ENCODE results near the gene TFG. TPM values are rescaled to one million over a fixed set of nuclear protein-coding genes. Genes with fewer than 3 reads are reported as not detected.

Gene TFG
- total RNA-seq, 3 donors from 2014 or later, result 47.0 to 49.2 (median 47.4) TPM

GRCh38 chr3:100697172-100697571, 12.1 kb upstream of the TFG start:
- no peak for DNase-seq
- H3K9me3 Mint-ChIP-seq, result no peaks in the 10 kb centered on the region
- no peak overlapping the region for H3K4me3 Mint-ChIP-seq
- peaks cover 46% of the 10 kb centered on the region for H3K27me3 Mint-ChIP-seq (ENCODE audit: low read depth)
- H3K36me3 Mint-ChIP-seq (ENCODE audit: insufficient read depth), result no peaks in the 10 kb centered on the region
- H3K4me1 Mint-ChIP-seq (ENCODE audit: low read depth), result no peaks in the 10 kb centered on the region
- no peak for ATAC-seq

DNA sequence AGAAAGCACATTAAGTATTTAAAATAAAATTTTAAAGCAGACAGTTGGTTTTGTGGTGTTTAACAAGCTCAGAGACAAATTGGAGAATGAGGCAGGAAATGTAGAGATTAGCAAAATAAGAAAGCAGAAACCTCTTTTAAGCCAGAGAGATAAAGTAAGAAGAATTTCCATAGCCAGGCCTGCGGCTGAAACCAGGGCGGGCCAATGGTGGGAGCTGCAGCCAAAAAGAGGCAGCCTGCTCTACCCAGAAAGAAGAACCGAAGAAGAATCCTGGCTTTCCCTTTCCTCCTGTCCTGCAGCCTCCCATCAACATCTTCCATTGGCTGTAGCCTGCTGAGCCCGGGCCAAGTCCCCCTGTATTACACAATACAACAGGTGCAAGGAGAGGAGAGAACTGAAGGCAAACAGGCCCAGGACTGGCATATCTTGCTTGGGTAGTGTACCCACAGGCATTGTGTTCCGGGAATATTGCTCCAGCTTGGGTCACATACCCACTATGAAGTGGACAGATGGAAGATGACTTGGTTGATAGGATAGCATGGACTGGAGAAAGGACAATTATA, 11.5 kb upstream of the TFG start:
- no peak for ATAC-seq
- no peaks in the 10 kb centered on the region for H3K4me1 Mint-ChIP-seq (ENCODE audit: low read depth)
- no peak overlapping the region for H3K4me3 Mint-ChIP-seq
- DNase-seq, result no peak
- no peaks in the 10 kb centered on the region for H3K36me3 Mint-ChIP-seq (ENCODE audit: insufficient read depth)
- H3K27me3 Mint-ChIP-seq (ENCODE audit: low read depth), result peaks cover 46% of the 10 kb centered on the region
- no peaks in the 10 kb centered on the region for H3K9me3 Mint-ChIP-seq

GRCh38 chr3:100698736-100699135, 10.6 kb upstream of the TFG start:
- no peak for ATAC-seq
- Mint-ChIP-seq H3K36me3 (ENCODE audit: insufficient read depth) (no peaks in the 10 kb centered on the region), H3K4me1 (ENCODE audit: low read depth) (no peaks in the 10 kb centered on the region), H3K27me3 (ENCODE audit: low read depth) (peaks cover 50% of the 10 kb centered on the region), H3K4me3 (no peak overlapping the region), H3K9me3 (no peaks in the 10 kb centered on the region)
- no peak for DNase-seq

DNA sequence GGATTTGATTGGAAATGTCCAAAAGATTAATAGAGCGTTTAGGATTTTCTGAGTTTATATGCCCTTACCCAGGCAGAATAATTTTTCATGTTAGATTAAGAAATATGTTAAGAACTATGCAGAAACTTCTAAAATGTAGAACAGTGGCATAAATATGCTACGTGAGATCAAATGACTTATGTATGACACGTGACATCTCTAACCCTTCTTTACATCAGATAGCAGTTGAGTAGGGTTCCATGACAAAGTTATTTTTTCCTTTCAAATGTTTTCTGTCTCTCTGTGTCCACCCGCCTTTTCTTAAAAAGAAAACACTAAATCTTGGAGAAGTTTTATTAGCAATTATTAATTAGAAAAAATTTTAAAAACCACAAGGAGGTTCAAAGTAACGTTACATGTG, 8.6 kb upstream of the TFG start:
- no peak for ATAC-seq
- no peaks in the 10 kb centered on the region for H3K4me1 Mint-ChIP-seq (ENCODE audit: low read depth)
- H3K4me3 Mint-ChIP-seq, result no peak overlapping the region

DNA sequence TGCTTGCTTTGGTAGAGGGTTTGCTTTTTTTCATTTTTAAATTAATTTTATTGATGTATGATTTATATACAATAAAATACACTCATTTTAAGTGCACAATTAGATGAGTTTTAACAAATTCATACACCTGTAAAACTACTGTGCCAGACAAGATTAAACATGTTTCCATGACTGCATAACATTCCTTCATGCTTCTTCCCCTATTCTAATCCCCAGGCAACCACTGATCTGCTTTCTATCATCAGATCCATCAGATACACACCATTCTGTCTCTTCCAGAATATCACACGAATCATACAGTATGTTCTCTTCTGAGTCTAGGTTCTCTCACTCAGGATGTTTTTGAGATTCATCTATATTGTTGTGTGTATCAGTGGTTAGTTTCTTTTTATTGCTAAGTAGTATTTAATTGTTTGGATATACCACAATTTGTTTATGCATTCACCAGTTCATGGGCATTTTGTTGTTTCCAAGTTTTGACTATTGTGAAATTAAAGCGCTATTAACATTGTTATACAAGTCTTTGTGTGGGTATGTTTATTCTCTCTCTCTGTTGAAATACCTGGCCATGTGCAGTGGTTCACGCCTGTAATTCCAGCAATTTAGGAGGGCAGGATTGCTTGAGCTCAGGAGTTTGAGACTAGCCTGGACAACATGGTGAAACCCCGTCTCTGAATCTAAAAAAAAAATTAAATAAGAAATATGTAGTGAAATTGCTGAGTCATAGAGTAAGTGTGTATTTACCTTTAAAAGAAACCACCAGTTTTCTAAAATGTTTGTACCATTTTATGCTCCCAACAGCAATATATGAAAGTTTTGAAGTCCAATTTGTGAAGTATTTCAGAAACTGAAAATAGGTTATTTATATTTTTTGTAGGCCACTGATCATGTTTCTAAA, 7.0 kb upstream of the TFG start:
- H3K4me1 Mint-ChIP-seq (ENCODE audit: low read depth), result no peaks in the 10 kb centered on the region
- H3K4me3 Mint-ChIP-seq, result no peak overlapping the region
- DNase-seq (no peak), ATAC-seq (no peak)
- no peaks in the 10 kb centered on the region for H3K36me3 Mint-ChIP-seq (ENCODE audit: insufficient read depth)
- H3K27me3 Mint-ChIP-seq (ENCODE audit: low read depth), result peaks cover 40% of the 10 kb centered on the region
- no peaks in the 10 kb centered on the region for H3K9me3 Mint-ChIP-seq

More for the DNA sequence above, 8.6 kb upstream of the TFG start:
- Mint-ChIP-seq H3K36me3 (ENCODE audit: insufficient read depth) (no peaks in the 10 kb centered on the region), H3K9me3 (no peaks in the 10 kb centered on the region), H3K27me3 (ENCODE audit: low read depth) (peaks cover 46% of the 10 kb centered on the region)
- no peak for DNase-seq

GRCh38 chr3:100702980-100703345, 6.3 kb upstream of the TFG start:
- Mint-ChIP-seq H3K9me3 (no peaks in the 10 kb centered on the region), H3K27me3 (ENCODE audit: low read depth) (peaks cover 36% of the 10 kb centered on the region), H3K4me1 (ENCODE audit: low read depth) (no peaks in the 10 kb centered on the region), H3K36me3 (ENCODE audit: insufficient read depth) (no peaks in the 10 kb centered on the region), H3K4me3 (no peak overlapping the region)
- ATAC-seq (no peak), DNase-seq (no peak)

DNA sequence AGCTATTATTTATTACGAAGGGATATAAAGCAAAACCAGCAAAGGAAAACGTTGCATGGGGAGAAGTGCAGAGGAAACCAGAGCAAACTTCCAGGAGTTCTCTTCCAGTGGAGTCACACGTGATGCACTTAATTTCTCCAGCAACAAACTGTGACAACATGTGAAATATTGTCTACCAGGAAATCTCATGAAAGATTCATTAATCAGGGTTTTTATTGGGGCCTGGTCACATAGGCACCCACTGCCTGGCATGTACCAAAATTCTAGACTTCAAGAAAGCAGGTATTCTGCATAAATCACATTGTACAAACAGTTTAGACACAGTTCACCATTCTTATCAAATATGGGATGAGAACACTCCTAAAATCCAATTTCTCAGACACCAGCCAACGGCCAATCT, 5.4 kb upstream of the TFG start:
- H3K36me3 Mint-ChIP-seq (ENCODE audit: insufficient read depth), result no peaks in the 10 kb centered on the region
- DNase-seq, result no peak
- H3K4me3 Mint-ChIP-seq, result no peak overlapping the region
- no peaks in the 10 kb centered on the region for H3K9me3 Mint-ChIP-seq
- H3K27me3 Mint-ChIP-seq (ENCODE audit: low read depth), result peaks cover 28% of the 10 kb centered on the region
- ATAC-seq, result no peak
- peaks cover 5% of the 10 kb centered on the region for H3K4me1 Mint-ChIP-seq (ENCODE audit: low read depth)

DNA sequence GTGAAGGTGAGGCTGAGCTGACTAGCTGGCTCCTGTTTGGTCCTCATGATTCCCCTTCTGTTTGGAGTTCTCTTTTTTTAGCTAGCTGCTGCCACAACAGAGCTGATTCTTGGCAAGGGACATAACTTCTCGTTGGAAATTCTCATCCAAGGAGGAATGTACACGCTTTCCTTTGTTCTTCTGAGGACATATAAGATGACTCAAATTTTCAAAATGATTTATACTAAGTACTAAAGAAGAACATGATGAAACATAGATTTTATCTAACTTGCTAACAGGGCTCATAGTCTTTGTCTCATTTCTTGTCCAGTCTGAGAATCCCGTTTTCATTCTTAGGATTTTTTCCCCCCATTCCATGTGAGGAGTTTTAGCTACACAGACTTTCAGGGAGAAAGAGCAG, 2.9 kb upstream of the TFG start:
- Mint-ChIP-seq H3K36me3 (ENCODE audit: insufficient read depth) (peaks cover 4% of the 10 kb centered on the region), H3K27me3 (ENCODE audit: low read depth) (peaks cover 19% of the 10 kb centered on the region), H3K4me1 (ENCODE audit: low read depth) (peaks cover 19% of the 10 kb centered on the region), H3K9me3 (peaks cover 4% of the 10 kb centered on the region), H3K4me3 (no peak overlapping the region)
- no peak for ATAC-seq
- no peak for DNase-seq

DNA sequence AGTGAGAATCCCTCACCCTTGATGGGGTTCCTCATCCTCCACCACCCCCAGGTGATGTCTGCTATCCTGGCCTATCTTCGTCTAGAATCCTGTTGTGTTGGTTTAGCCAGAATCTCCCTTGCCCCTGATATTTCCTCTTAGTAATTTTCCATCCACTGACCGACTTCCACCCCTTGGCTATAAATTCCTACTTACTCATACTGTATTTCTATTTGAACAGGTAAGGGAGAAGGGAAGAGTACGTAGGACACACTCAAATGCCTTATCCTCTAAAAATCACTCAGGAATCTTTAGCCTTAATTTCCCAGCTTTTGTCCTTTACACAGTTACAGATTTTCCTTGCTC, 678 bp upstream of the TFG start:
- peaks cover 16% of the 10 kb centered on the region for H3K36me3 Mint-ChIP-seq (ENCODE audit: insufficient read depth)
- H3K9me3 Mint-ChIP-seq, result peaks cover 4% of the 10 kb centered on the region
- H3K4me3 Mint-ChIP-seq, result peak overlapping the region; percentile 86
- no peak for DNase-seq
- peaks cover 39% of the 10 kb centered on the region for H3K4me1 Mint-ChIP-seq (ENCODE audit: low read depth)
- no peak for ATAC-seq
- H3K27me3 Mint-ChIP-seq (ENCODE audit: low read depth), result peaks cover 8% of the 10 kb centered on the region

DNA sequence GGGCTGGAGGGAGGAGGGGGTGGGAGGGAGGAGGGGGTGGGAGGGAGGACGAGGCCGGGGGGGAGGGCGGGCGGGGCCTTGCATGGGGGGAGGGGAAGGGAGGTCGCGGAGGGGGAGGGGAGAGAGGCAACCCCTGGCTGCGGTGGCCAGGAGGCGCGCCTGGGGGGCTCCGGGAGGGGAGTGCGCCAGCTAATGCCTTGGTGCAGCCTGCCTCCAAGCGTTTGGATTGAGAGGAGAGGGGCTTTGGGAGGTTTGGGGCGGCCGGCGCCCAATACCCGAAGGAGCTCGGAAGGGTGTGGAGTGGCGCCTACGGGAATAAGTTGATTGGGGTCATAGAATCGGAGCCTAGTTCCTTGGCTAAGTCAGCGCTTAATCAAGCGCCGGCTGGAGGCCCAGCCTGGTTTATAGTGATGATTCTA, 557 bp downstream of the TFG start:
- Mint-ChIP-seq H3K36me3 (ENCODE audit: insufficient read depth) (peaks cover 18% of the 10 kb centered on the region), H3K4me1 (ENCODE audit: low read depth) (peaks cover 41% of the 10 kb centered on the region), H3K9me3 (peaks cover 4% of the 10 kb centered on the region), H3K4me3 (peak overlapping the region; percentile 76), H3K27me3 (ENCODE audit: low read depth) (peaks cover 7% of the 10 kb centered on the region)
- peak; percentile 24 for DNase-seq
- ATAC-seq, result peak; percentile 3 to 8

DNA sequence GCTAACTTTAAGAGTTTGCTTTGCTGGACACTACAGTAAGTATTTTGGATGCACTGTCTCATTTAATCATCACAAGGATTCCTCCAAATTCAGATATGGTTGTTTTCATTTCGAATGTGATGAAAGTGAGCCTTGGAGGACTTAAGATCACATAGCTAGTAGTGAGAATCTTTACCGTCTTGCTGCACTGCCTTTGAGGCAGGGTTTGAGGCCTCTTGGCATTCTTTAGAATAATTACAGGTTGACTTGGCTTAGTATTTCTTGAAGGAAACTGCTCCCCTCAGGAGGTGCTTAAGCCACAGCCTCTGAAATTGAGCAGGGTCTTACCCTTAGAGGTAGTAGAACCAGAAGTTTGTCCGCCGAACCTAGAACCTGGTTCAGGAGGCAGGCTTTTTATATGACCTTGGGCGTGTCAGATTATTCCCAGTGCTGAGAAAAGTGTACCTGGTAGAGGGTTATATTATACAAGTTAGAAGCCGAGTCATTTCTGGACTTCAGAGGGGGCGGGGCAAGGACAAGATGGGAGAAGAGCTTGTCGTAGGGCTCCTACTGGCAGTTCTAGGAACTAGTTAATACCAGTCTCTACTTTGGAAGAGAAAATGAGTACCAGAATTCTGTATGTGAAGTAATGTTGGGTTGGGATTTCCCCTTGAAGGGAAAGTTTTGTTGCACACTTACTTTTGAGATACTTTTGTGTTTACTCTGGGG, 1.1 kb downstream of the TFG start:
- DNase-seq (peak; percentile 43), ATAC-seq (peak; percentile 47 to 59)
- peak overlapping the region; percentile 76 for H3K4me3 Mint-ChIP-seq
- H3K27me3 Mint-ChIP-seq (ENCODE audit: low read depth), result peaks cover 3% of the 10 kb centered on the region
- H3K36me3 Mint-ChIP-seq (ENCODE audit: insufficient read depth), result peaks cover 23% of the 10 kb centered on the region
- peaks cover 4% of the 10 kb centered on the region for H3K9me3 Mint-ChIP-seq
- peaks cover 47% of the 10 kb centered on the region for H3K4me1 Mint-ChIP-seq (ENCODE audit: low read depth)

- no peak for ATAC-seq
- H3K4me3 Mint-ChIP-seq, result no peak overlapping the region
- H3K9me3 Mint-ChIP-seq, result peaks cover 4% of the 10 kb centered on the region
- H3K36me3 Mint-ChIP-seq (ENCODE audit: insufficient read depth), result peaks cover 47% of the 10 kb centered on the region
- DNase-seq, result no peak
- peaks cover 66% of the 10 kb centered on the region for H3K4me1 Mint-ChIP-seq (ENCODE audit: low read depth)
- no peaks in the 10 kb centered on the region for H3K27me3 Mint-ChIP-seq (ENCODE audit: low read depth)
Measured at GRCh38 chr3:100715176-100715575, 5.9 kb downstream of the TFG start.

DNA sequence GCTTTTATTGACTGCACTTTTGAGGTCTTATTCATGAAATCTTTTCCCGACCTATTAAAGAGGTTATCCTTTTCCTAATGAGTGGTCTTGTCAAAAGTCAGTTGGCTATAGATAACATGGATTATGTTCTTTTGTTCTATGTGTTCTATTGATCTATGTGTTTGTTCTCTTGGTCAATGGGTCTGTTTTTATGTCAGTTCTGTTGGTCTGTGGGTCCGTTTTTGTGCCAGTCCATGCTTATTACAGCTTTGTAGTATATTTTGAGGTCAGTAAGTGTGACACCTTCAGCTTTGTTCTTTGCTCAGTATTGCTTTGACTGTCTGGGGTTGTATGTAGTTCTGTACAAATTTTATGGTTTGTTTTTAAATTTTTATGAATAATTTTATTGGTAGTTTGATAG, 7.8 kb downstream of the TFG start:
- DNase-seq, result no peak
- no peak overlapping the region for H3K4me3 Mint-ChIP-seq
- no peak for ATAC-seq
- H3K27me3 Mint-ChIP-seq (ENCODE audit: low read depth), result no peaks in the 10 kb centered on the region
- peaks cover 48% of the 10 kb centered on the region for H3K4me1 Mint-ChIP-seq (ENCODE audit: low read depth)
- peaks cover 54% of the 10 kb centered on the region for H3K36me3 Mint-ChIP-seq (ENCODE audit: insufficient read depth)
- no peaks in the 10 kb centered on the region for H3K9me3 Mint-ChIP-seq

DNA sequence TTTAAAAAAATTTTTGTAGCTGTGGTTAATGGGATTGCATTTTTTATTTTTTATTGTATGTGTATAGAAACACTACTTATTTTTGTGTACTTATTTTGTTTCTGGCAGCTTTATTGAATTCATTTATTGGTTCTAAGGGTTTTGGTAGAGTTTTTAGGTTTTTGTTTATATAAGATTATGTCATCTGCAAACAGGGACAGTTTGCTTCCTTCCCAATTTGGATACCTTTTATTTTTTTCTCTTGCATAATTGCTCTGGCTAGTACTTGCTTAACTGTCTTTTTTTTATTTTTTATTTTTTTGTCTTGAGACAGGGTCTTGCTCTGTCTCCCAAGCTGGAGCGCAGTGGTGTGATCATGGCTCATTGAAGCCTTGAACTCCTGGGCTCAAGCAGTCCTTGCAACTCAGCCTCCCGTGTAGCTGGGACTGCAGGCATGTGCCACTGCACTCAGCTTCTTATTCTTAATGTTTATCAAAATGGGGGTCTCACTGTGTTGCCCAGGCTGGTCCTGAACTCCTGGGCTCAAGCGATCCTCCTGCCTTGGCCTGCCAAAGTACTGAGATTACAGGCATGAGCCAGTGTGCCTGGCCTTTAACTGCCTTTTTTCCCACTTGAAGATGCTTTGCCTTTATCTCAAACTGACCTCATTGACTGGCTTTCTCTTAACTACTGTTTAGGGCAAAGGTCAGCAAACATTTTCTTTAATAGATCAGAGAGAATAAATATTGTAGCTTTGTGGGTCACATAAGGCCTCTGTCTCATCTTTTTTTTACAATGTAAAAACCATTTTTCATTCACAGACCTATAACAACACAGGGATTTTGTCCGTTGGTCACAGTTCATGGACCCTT, 8.6 kb downstream of the TFG start:
- Mint-ChIP-seq H3K36me3 (ENCODE audit: insufficient read depth) (peaks cover 51% of the 10 kb centered on the region), H3K4me3 (no peak overlapping the region), H3K4me1 (ENCODE audit: low read depth) (peaks cover 40% of the 10 kb centered on the region), H3K9me3 (no peaks in the 10 kb centered on the region), H3K27me3 (ENCODE audit: low read depth) (no peaks in the 10 kb centered on the region)
- ATAC-seq, result no peak
- no peak for DNase-seq
